GM12892 (cell line): ENCODE results near the gene CCL21.

ENCODE experiments used
- POLR2A ChIP-seq: IDR thresholded peaks from 2 replicates; pipeline ENCODE4 v1.6.1; 2011; ENCODE audit warnings: low read depth, low read length, control low read depth
- POLR2AphosphoS5 ChIP-seq: IDR thresholded peaks from 2 replicates; pipeline ENCODE4 v1.6.1; 2011; ENCODE audit warnings: low read depth, low read length, control low read depth
- TAF1 ChIP-seq: IDR thresholded peaks from 2 replicates; pipeline ENCODE4 v1.6.1; 2011; ENCODE audit warnings: low read depth, mild to moderate bottlenecking, control low read depth, low read length, borderline replicate concordance

DNA sequence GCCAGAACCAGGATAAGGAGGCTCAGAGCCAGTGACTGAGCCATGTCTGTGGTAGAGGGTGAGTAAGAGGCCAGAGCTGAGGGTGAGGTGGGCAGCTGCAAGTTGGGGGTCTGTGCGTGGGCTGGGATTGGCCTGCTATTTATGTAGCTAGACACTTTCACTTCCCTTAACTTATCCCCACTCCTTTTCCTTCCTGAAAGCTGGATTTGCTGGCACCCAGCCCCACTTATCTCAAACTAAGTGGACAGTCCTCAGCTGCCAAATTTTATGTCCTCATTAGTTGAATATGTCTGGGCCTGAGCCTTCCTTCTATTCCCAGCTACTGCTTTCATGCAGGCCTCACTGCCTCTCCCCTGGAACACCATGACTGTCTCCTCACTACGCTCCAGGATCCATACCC, at the start of gene CCL21:
- TF ChIP-seq POLR2A (no peak), POLR2AphosphoS5 (no peak), TAF1 (no peak)
